WTC11 (cell line): ENCODE data around the gene REEP1.

ENCODE experiments used
- CBFB ChIP-seq: sonication (generic); formaldehyde crosslinking; IDR thresholded peaks from 2 replicates; pipeline ENCODE4 v1.8.1; 2022; ENCODE audit warnings: mild to moderate bottlenecking, low read depth, missing genetic modification reagents
- CREB1 ChIP-seq: sonication (generic); formaldehyde crosslinking; IDR thresholded peaks from 2 replicates; pipeline ENCODE4 v1.8.0; 2023; ENCODE audit warnings: mild to moderate bottlenecking, missing genetic modification reagents
- CTCF ChIP-seq: fragments of 200-600 bp; IDR thresholded peaks from 2 replicates; pipeline ENCODE4 v1.8.0; 2022; ENCODE audit warnings: antibody characterized with exemption
- E2F4 ChIP-seq: sonication (generic); formaldehyde crosslinking; IDR thresholded peaks from 2 replicates; pipeline ENCODE4 v1.8.1; 2022; ENCODE audit warnings: low read depth, mild to moderate bottlenecking, moderate library complexity, missing genetic modification reagents, borderline replicate concordance
- FOXK1 ChIP-seq: sonication (generic); formaldehyde crosslinking; IDR thresholded peaks from 2 replicates; pipeline ENCODE4 v1.8.0; 2022; ENCODE audit warnings: mild to moderate bottlenecking, moderate library complexity, missing genetic modification reagents
- HMGA2 ChIP-seq: fragments of 250-450 bp; sonication (Bioruptor Pico); IDR thresholded peaks from 2 replicates; pipeline ENCODE4 v1.4.0; 2021; ENCODE audit warnings: mild to moderate bottlenecking, moderate library complexity
- PREB ChIP-seq: sonication (generic); formaldehyde crosslinking; IDR thresholded peaks from 2 replicates; pipeline ENCODE4 v1.8.1; 2022; ENCODE audit warnings: mild to moderate bottlenecking, missing genetic modification reagents, moderate library complexity, borderline replicate concordance
- TEAD4 ChIP-seq: sonication (generic); formaldehyde crosslinking; IDR thresholded peaks from 2 replicates; pipeline ENCODE4 v1.8.0; 2022; ENCODE audit warnings: mild to moderate bottlenecking, missing genetic modification reagents
- USF1 ChIP-seq: sonication (generic); formaldehyde crosslinking; IDR thresholded peaks from 2 replicates; pipeline ENCODE4 v1.8.0; 2022; ENCODE audit warnings: mild to moderate bottlenecking, missing genetic modification reagents
- ZNF121 ChIP-seq: sonication (generic); formaldehyde crosslinking; IDR thresholded peaks from 2 replicates; pipeline ENCODE4 v1.8.0; 2023; ENCODE audit warnings: missing genetic modification reagents
- ZNF232 ChIP-seq: sonication (generic); formaldehyde crosslinking; IDR thresholded peaks from 2 replicates; pipeline ENCODE4 v1.8.0; 2022; ENCODE audit warnings: mild to moderate bottlenecking, missing genetic modification reagents

GRCh38 chr2:86368161-86368824 lies 30.9 kb upstream of the REEP1 start:
- TF ChIP-seq CTCF, result no peak; the same call in none of the 2 replicates
- TF ChIP-seq PREB (CRISPR knock-in tag), result no peak
- TF ChIP-seq ZNF121 (CRISPR knock-in tag), result no peak
- no peak for TF ChIP-seq USF1 (CRISPR knock-in tag)
- no peak for TF ChIP-seq E2F4 (CRISPR knock-in tag)
- TF ChIP-seq HMGA2, result no peak
- no peak for TF ChIP-seq CBFB
- no peak for TF ChIP-seq TEAD4
- TF ChIP-seq FOXK1 (CRISPR knock-in tag), result no peak
- TF ChIP-seq CREB1, result no peak
- no peak for TF ChIP-seq ZNF232
